Gastroesophageal sphincter (tissue), 4 donors: ENCODE data around the gene SAP30L. TPM values are rescaled to one million over a fixed set of nuclear protein-coding genes. Genes with fewer than 3 reads are reported as not detected.

Experiments
- ATAC-seq: fragments of 150-250 bp; one replicate; pipeline ENCODE4 v1.9.1; 2016; ENCODE audit warnings: mild to moderate bottlenecking, moderate library complexity
- H3K27ac ChIP-seq, 4 donors: fragments of 200-600 bp; sonication (generic) in 3 of 4; 1 replicate in 3 of 4; 2 replicates in 1 of 4; pipeline ENCODE4 v1.5.1; 2016 to 2019
- H3K27me3 ChIP-seq: fragments of 200-600 bp; sonication (generic); one replicate; pipeline ENCODE4 v1.5.1; 2019
- H3K36me3 ChIP-seq, 2 donors: fragments of 200-600 bp; sonication (generic); one replicate each; pipeline ENCODE4 v1.5.1; 2019; ENCODE audit warnings: control low read depth in 1 of 2
- H3K4me1 ChIP-seq, 3 donors: fragments of 200-600 bp; sonication (generic); 1 replicate in 2 of 3; 2 replicates in 1 of 3; pipeline ENCODE4 v1.5.1; 2016 to 2019; ENCODE audit warnings: control low read depth in 2 of 3
- H3K4me3 ChIP-seq, 2 donors: fragments of 200-600 bp; sonication (generic); one replicate each; pipeline ENCODE4 v1.5.1; 2019; ENCODE audit warnings: mild to moderate bottlenecking in 1 of 2, moderate library complexity in 1 of 2
- H3K9me3 ChIP-seq, 3 donors: fragments of 200-600 bp; sonication (generic); one replicate each; pipeline ENCODE4 v1.5.1; 2017 to 2019; ENCODE audit warnings: control low read depth in 2 of 3
- EP300 ChIP-seq: sonication (generic); formaldehyde crosslinking; IDR thresholded peaks from one replicate; pipeline ENCODE4 v1.6.1; 2017; ENCODE audit warnings: antibody characterized with exemption, mild to moderate bottlenecking
- POLR2A ChIP-seq, 2 donors: fragments of 450-650 bp; IDR thresholded peaks; one replicate each; pipeline ENCODE4 v1.6.1; 2017; ENCODE audit warnings: antibody characterized with exemption in 2 of 2, mild to moderate bottlenecking in 2 of 2, moderate library complexity in 1 of 2
- POLR2AphosphoS5 ChIP-seq: sonication (generic); formaldehyde crosslinking; IDR thresholded peaks from one replicate; pipeline ENCODE4 v1.6.1; 2017; ENCODE audit warnings: antibody characterized with exemption
- WGBS, 2 donors: methylation state at CpG; one replicate each; pipeline ENCODE4 v1.1.5; 2018; ENCODE audit warnings: low coverage in 1 of 2; 5-methylcytosine and 5-hydroxymethylcytosine counted together
- total RNA-seq, 4 donors: library from RNA; depleted of rRNA; stranded (reverse); fragments of >200 nt; gene quantifications; one replicate each; pipeline ENCODE4 v1.1.0, GENCODE V29; 2016
- TF ChIP-seq, protein P1 (sequence below), 4 experiments: fragments of 200-600 bp in 2 of 4; fragments of 450-650 bp in 2 of 4; sonication (generic) in 1 of 4; IDR thresholded peaks; one replicate each; pipeline ENCODE4 v1.5.1; 2017 to 2019; ENCODE audit warnings: antibody characterized with exemption in 4 of 4, mild to moderate bottlenecking in 2 of 4, moderate library complexity in 2 of 4

Gene SAP30L
- total RNA-seq, 4 donors from 2014 or later, result 37.4 to 88.3 (median 68.8) TPM

DNA sequence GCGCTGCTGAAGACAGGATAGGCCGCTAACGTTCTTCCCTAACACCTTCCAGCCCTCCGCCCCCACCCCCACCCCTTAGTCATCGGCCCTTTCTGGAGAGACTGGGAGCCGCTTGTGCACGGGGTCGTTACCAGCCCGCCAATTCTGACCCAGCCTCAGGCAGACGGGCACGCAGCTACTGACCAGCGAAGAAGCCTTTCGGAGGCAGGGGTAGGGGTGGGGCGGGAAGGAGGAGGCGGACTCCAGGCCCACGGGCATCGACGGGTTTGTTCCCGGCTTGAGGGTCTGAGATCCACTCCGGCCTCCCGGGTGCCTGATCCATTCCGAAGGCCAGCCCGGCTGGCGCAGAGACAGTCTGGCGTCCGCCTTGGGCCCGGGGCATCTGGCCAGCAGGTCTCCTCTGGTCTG is 33.0 kb downstream of the SAP30L start:
- H3K4me3 ChIP-seq, result peak overlapping the region in 1 of 2 donors; percentile 38
- WGBS, 2 donors, result 11 to 20% methylated on average over 3 of the region's 27 CpGs
- no peak overlapping the region for H3K27ac ChIP-seq
- no peaks in the 10 kb centered on the region for H3K36me3 ChIP-seq
- no peak for TF ChIP-seq POLR2A (IDR thresholded peaks at IDR 0.05)
- TF ChIP-seq, protein P1, sequence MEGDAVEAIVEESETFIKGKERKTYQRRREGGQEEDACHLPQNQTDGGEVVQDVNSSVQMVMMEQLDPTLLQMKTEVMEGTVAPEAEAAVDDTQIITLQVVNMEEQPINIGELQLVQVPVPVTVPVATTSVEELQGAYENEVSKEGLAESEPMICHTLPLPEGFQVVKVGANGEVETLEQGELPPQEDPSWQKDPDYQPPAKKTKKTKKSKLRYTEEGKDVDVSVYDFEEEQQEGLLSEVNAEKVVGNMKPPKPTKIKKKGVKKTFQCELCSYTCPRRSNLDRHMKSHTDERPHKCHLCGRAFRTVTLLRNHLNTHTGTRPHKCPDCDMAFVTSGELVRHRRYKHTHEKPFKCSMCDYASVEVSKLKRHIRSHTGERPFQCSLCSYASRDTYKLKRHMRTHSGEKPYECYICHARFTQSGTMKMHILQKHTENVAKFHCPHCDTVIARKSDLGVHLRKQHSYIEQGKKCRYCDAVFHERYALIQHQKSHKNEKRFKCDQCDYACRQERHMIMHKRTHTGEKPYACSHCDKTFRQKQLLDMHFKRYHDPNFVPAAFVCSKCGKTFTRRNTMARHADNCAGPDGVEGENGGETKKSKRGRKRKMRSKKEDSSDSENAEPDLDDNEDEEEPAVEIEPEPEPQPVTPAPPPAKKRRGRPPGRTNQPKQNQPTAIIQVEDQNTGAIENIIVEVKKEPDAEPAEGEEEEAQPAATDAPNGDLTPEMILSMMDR (IDR thresholded peaks at IDR 0.05), result no peak
- TF ChIP-seq EP300, result no peak
- no peak for TF ChIP-seq POLR2AphosphoS5
- H3K4me1 ChIP-seq, result peaks cover 0 to 70% (median 43%) of the 10 kb centered on the region in 3 donors
- ATAC-seq, result no peak
- H3K9me3 ChIP-seq, result no peaks in the 10 kb centered on the region
- peaks cover 100% of the 10 kb centered on the region for H3K27me3 ChIP-seq

DNA sequence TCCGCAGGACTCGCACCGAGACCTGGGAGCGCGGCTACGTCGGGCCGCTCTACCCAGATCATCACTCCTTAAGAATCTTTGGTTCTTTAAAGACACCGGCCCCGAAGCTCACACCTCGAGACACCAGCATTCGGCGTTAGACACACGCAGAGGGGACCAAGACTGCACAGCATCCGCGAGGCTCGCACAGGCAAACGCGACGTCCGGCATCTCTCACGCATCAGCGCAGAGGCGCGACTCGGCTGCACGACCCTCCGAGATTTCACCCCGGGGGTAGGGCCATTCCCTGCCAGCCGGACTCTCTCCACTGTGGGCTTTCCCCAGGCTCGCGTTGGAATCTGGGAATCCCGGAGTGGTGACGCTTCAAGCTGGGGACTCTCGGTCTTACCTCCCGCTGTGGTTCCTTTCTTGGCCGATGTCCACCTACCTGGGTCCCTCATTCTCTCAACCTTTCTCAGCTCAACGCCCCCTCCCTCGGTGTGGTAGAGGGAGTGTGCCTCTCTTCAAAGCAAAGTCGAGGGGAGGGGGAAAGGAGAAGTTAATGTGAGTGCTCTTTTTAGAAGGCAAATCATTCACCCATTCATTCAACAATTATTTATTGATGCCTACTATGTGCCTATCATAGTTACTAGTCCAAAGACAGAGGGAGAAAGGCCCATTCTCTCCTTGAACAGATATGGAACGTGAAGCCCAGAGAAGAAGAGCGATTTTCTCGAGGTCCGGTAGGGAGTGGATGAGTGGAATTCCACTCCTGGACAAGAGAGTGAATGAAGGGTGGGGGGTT is 33.6 kb downstream of the SAP30L start:
- H3K36me3 ChIP-seq, result no peaks in the 10 kb centered on the region
- TF ChIP-seq POLR2AphosphoS5, result no peak
- TF ChIP-seq POLR2A (IDR thresholded peaks at IDR 0.05), result no peak
- TF ChIP-seq, protein P1 (IDR thresholded peaks at IDR 0.05), result no peak
- TF ChIP-seq EP300, result no peak
- no peak for ATAC-seq
- H3K9me3 ChIP-seq, result no peaks in the 10 kb centered on the region
- 0 to 4% methylated on average over 5 of the region's 44 CpGs for WGBS, 2 donors
- no peak overlapping the region for H3K27ac ChIP-seq
- no peak overlapping the region for H3K4me3 ChIP-seq
- H3K4me1 ChIP-seq, result peaks cover 0 to 70% (median 43%) of the 10 kb centered on the region in 3 donors
- H3K27me3 ChIP-seq, result peaks cover 100% of the 10 kb centered on the region

DNA sequence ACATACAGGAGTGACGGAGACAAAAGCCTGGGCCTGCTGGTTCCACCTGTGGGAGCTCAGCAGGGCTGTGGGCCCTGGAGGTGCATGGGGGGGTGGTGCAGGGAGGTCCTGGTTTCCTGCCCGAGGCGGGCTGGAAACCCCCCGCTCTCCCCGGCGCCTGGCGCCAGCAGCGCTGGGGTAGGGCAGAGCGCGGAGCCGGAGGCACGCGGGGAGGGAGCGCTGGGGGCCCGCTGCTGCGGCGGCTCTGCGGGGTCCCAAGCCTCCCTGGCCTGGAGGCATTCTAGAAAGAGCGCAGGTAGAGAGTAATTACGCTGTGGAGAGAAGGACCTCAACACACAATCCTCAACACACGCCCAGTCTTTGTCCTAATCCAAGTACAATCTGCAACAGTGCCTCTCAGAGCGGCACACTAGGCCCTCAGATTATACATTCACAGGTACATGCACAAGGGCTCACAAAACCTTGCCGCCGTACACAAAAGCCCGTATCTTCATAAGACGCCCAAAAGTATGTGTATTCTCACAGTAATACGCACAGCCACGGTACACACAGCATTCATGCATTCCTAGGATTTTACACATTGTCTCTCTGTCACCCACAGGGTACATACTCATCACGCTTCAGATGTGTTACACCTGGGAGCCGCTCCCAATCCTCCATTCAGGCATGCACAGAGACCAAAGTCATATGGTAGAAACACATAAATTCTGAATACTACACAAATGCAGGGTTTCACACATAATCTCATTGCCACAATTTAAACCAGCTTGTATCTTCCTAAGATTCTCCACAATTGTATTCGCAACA is 34.4 kb downstream of the SAP30L start:
- H3K4me3 ChIP-seq, result no peak overlapping the region
- 8 to 9% methylated on average over 9 to 12 of the region's 31 CpGs for WGBS, 2 donors
- H3K9me3 ChIP-seq, result no peaks in the 10 kb centered on the region
- no peak for TF ChIP-seq EP300
- TF ChIP-seq POLR2A (IDR thresholded peaks at IDR 0.05), result no peak
- TF ChIP-seq, protein P1 (IDR thresholded peaks at IDR 0.05), result no peak
- no peak for TF ChIP-seq POLR2AphosphoS5
- peaks cover 100% of the 10 kb centered on the region for H3K27me3 ChIP-seq
- H3K36me3 ChIP-seq, result no peaks in the 10 kb centered on the region
- H3K27ac ChIP-seq, result no peak overlapping the region
- peaks cover 0 to 66% (median 43%) of the 10 kb centered on the region in 3 donors for H3K4me1 ChIP-seq
- ATAC-seq, result no peak

DNA sequence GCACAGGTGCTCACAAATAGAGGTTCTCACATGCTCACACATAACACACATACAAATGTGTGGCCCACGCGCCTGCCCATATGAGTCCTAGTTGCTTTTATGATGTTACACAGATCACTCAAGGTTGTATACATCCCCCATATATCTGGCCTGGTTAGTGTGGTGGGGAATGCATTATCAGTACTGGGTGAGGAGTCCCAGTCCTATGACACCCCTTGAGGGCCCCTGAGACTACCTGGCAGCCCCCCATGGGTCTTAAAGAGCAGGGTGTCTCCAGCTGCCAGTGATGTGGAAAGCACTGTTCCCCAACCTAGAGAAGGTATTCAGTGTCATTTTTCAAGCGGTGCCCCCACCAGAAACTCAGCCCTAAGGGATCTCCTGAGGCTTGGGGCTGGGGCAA is 35.0 kb downstream of the SAP30L start:
- no peak overlapping the region for H3K27ac ChIP-seq
- TF ChIP-seq POLR2A (IDR thresholded peaks at IDR 0.05) (no peak), POLR2AphosphoS5 (no peak), EP300 (no peak)
- TF ChIP-seq, protein P1 (IDR thresholded peaks at IDR 0.05), result no peak
- H3K4me3 ChIP-seq, result no peak overlapping the region
- peaks cover 0 to 59% (median 37%) of the 10 kb centered on the region in 3 donors for H3K4me1 ChIP-seq
- WGBS, 2 donors, result 0 to 29% methylated on average over 2 of the region's 3 CpGs
- H3K36me3 ChIP-seq, result no peaks in the 10 kb centered on the region
- no peak for ATAC-seq
- peaks cover 100% of the 10 kb centered on the region for H3K27me3 ChIP-seq
- no peaks in the 10 kb centered on the region for H3K9me3 ChIP-seq
